UCSD-AML1 (cell line): ENCODE measurements around the gene HSD17B3.
"Not testable (repeated sequence)": the region's sequence is repeated elsewhere in the genome, so short reads cannot be mapped to it uniquely, and the experiment has no call there.

Source experiments
- DNase-seq: peaks from one replicate; lab custom pipeline; 2025; ENCODE audit not compliant: unreplicated experiment; lab: John Stamatoyannopoulos, UW

The HSD17B3 gene

GRCh38 chr9:96236854-96237550 is 65.0 kb downstream of the HSD17B3 start:
- DNase-seq, result no peak

- DNase-seq, result not testable (repeated sequence)
Observed at GRCh38 chr9:96236337-96236736, 65.6 kb downstream of the HSD17B3 start.

GRCh38 chr9:96232539-96233241 is 69.3 kb downstream of the HSD17B3 start:
- no peak for DNase-seq

GRCh38 chr9:96232164-96232538 is 69.8 kb downstream of the HSD17B3 start:
- DNase-seq, result no peak

- no peak for DNase-seq
Observed at GRCh38 chr9:96230002-96230401, 72.0 kb downstream of the HSD17B3 start.

DNA sequence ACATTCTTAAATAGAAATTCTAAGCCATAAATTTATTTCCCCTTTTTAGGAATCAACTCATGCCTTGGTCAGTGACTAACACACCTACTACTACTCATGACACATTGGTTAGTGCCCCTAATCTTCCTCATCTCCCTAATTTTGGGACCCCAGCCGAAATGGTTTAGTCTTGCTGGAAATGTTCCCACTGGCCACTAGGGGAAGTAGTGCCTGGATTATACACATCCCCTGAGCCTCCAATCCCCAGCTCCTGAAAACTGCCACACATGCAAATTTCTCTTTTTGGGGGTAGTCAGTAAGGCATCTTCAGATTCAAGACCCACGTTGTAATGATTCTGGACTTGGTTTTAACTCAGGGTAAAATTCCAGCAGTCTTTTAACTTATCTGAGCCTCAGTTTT is 79.8 kb downstream of the HSD17B3 start:
- no peak for DNase-seq

DNA sequence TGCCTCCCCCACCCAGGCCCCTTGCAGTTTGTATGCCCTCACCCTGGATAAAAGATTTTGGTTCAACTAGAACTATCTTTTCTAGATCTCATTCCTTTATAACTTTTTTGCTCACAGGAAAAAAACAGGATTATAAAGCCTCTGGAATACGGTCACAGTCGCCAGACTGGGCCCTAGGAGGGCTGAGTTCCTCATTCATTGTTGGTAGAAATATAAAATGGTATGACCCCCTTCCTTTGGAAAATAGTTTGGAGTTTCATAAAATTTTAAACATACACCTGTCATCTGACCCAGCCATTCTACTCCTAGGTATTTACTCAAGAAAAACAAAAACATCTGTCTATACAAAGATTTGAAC is 82.1 kb downstream of the HSD17B3 start:
- DNase-seq, result no peak

DNA sequence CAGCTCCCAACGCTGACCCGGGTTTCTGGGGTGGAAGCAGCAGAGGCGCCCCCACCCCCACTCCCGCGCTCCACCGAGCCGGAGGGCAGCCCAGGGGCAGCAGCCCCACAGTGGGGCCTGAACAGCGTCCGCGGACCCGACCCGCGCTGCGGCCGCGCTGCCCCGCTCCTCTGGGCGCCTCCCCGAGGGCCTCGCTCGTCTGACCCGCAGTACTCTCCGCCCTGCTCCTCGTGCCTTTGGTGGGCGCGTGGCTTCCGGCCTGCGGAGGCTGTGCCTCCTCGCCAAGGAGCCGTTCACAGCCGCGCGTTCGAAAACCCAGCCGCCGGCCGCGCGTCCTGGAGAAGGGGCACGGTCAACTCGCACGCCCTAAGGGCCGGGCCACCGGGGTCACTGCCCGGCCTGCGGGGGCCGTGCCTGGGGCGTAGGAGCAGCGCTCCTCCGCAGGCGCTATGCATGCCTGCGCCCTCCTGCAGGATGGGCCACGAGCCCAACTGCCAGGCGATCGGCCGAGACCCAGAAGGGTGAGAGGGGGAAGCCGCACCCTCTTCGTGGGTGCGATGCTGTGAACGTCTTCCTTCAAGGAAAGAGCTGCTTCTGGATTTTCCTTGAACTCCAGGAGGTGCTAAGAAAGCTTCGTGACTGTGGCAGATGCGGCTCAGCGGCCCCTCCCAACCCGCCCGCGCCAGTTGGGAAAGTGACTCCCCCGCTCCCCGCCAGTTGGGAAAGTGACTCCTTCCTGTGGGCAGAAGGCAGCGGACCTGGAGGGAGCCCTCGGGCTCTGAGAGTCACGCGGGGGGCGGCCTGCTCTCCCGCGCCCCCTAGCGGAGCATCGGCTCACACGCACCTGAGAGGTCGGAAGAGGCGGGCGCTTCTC is 82.7 kb downstream of the HSD17B3 start:
- DNase-seq, result peak; percentile 31

GRCh38 chr9:96217754-96218693 is 84.0 kb downstream of the HSD17B3 start:
- DNase-seq, result peak; percentile 74

DNA sequence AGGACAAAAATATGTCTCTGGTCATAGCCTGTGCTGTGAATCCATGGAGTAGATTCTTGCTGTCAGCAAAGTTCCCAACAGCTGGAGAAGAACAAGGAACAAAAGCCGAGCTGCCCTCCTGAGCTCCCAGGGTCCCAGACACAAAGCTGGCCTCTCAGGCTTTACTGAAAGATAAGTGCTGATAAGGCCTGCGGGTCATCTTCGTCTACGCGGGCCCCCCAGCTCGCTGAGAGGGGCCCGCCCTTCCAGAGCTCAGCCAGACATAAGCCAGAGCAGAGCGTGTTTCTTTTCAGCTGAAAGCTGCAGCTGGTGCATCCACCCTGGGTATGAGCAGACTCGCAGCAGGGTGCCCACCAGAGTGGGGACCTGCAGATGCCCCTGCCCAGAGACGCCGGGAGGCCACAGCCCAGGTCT is 84.7 kb downstream of the HSD17B3 start:
- DNase-seq, result no peak

DNA sequence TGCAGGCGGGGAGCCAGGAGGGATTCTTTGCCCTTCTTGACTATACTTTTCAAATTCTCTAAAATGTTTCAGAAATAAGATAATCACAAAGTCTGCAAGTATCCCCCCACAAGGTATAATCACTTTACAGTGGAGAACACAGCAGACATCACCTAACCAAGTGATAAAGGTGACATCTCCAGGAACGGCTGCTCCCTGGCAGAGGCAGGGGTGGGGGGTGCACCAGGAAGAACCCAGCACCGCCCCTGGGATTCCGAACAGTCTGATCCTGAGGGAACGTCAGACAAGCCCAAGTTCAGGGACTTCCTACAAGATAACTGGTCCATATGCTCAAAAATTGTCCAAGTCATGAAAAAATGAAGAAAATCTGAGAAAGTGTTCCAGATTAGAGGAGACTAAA is 85.4 kb downstream of the HSD17B3 start:
- DNase-seq, result no peak

- DNase-seq, result no peak
Observed at GRCh38 chr9:96215841-96216240, 86.1 kb downstream of the HSD17B3 start.

DNA sequence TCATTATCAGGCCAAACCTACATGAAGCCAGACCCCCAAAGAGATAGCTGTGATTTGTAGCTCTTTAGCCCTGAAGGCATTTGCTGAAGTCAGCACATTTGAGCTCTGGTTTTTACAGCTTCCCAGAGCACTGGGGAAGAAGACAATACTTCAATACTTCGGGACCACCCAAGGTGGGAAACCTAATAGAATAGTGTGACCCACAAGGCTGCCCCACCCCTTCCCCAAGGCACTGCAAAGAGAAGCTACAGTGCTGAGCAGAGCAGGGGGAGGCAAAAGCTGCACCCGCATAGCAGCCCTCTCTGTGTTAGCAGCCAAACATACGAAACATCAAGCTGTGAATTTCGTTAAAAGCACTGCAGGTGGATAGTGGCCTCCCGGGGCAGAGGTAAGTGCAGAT is 87.3 kb downstream of the HSD17B3 start:
- DNase-seq, result no peak

GRCh38 chr9:96209407-96210271 is 92.3 kb downstream of the HSD17B3 start:
- no peak for DNase-seq

GRCh38 chr9:96206156-96206751 is 95.7 kb downstream of the HSD17B3 start:
- DNase-seq, result no peak

- DNase-seq, result no peak
Observed at GRCh38 chr9:96204853-96205252, 97.1 kb downstream of the HSD17B3 start.

DNA sequence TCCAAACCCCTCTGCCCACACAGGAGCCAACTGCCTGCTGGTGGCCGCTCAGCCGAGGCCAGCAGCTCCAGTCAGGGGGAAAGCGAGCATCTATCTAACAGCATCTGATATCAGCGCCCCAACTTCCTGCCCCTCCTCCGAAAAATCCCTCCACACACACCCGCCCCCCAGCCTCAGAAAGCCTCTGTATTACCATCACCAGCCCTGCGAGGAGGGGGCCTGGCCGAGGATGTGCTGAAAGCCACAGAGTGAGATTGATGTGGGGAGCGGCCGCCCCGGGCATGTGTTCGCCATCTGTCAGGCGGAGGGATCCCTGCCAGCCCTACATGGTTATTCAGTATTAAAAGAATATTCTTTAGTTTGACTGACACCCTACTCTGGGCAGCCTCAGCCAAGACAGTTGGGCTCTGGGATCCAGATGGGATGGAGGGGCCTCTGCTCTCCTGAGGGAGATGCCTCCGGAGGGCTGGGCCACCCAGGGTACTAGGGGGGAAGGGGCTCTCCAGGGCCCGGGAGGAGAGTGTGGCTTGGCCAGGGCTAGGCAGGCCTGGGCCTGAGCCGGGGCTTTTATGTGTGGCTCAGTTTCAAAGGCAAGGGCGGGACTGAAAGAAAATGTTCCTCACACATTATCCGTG is 98.0 kb downstream of the HSD17B3 start:
- no peak for DNase-seq

GRCh38 chr9:96202971-96203780 is 98.8 kb downstream of the HSD17B3 start:
- DNase-seq, result no peak
